ENCODE data around the gene TBC1D4. TPM values are rescaled to one million over a fixed set of nuclear protein-coding genes. Genes with fewer than 3 reads are reported as not detected.

TBC1D4 gene
- total and polyA plus RNA-seq, 10 of the 15 experiments (the other 5 are each of a cell fraction or from before 2014, with no cell fraction given): 11.0 to 38.6 (median 25.5) TPM

- TF ChIP-seq IRF5 (IDR thresholded peaks at IDR 0.05; ENCODE audit: borderline replicate concordance) (no peak), SIN3A (IDR thresholded peaks at IDR 0.05; ENCODE audit: low read depth, low read length) (no peak), STAT3 (IDR thresholded peaks at IDR 0.05; ENCODE audit: low read depth, low read length) (no peak), TAF1 (IDR thresholded peaks at IDR 0.05; ENCODE audit: borderline replicate concordance, low read depth, low read length) (no peak), LARP7 (IDR thresholded peaks at IDR 0.05) (no peak), SKIL (IDR thresholded peaks at IDR 0.05; ENCODE audit: low read depth, poor library complexity, severe bottlenecking) (no peak), BCL3 (IDR thresholded peaks at IDR 0.05; ENCODE audit: borderline replicate concordance, insufficient read depth, low read depth, low read length, poor library complexity, severe bottlenecking) (no peak)
Measured at GRCh38 chr13:75446874-75447273, 35.1 kb downstream of the TBC1D4 start (continued).

All from GM12878 (cell line).